GM19239 (cell line): ENCODE measurements around the gene CHD2.

Experiments used
- DNase-seq: peaks from one replicate; pipeline ENCODE4 v3.0.0; 2011; ENCODE audit warnings: low spot score; ENCODE audit not compliant: insufficient read length
- FAIRE-seq: peaks from 2 replicates; lab custom pipeline; 2011; peaks lifted over from hg19 to GRCh38; lab: Jason Lieb, UNC

CHD2 gene

GRCh38 chr15:92952458-92952850 lies 52.3 kb downstream of the CHD2 start:
- FAIRE-seq = no peak
- DNase-seq = no peak

- DNase-seq (no peak), FAIRE-seq (no peak)
Measured at GRCh38 chr15:92953566-92953965, 53.4 kb downstream of the CHD2 start.

GRCh38 chr15:92954002-92954401 lies 53.9 kb downstream of the CHD2 start:
- FAIRE-seq (no peak), DNase-seq (no peak)

- FAIRE-seq = no peak
Measured at GRCh38 chr15:92954578-92954977, 54.5 kb downstream of the CHD2 start.

GRCh38 chr15:92955706-92956105 lies 55.6 kb downstream of the CHD2 start:
- DNase-seq (no peak), FAIRE-seq (no peak)

More at GRCh38 chr15:92954578-92954977, 54.5 kb downstream of the CHD2 start:
- DNase-seq = no peak

- DNase-seq = no peak
- no peak for FAIRE-seq
Measured at GRCh38 chr15:92958105-92958504, 58.0 kb downstream of the CHD2 start.

GRCh38 chr15:92959219-92959618 lies 59.1 kb downstream of the CHD2 start:
- DNase-seq = no peak
- no peak for FAIRE-seq

GRCh38 chr15:92960996-92961681 lies 61.0 kb downstream of the CHD2 start:
- DNase-seq (no peak), FAIRE-seq (no peak)

GRCh38 chr15:92962914-92963313 lies 62.8 kb downstream of the CHD2 start:
- DNase-seq (no peak), FAIRE-seq (no peak)

- DNase-seq = no peak
Measured at GRCh38 chr15:92963794-92964193, 63.7 kb downstream of the CHD2 start.

GRCh38 chr15:92968926-92969651 lies 69.0 kb downstream of the CHD2 start:
- DNase-seq = no peak
- FAIRE-seq = no peak

More at GRCh38 chr15:92963794-92964193, 63.7 kb downstream of the CHD2 start:
- peak; percentile 35 for FAIRE-seq

- FAIRE-seq (no peak), DNase-seq (no peak)
Measured at GRCh38 chr15:92970656-92971055, 70.5 kb downstream of the CHD2 start.

- no peak for DNase-seq
- no peak for FAIRE-seq
Measured at GRCh38 chr15:92971081-92971480, 71.0 kb downstream of the CHD2 start.

- no peak for FAIRE-seq
Measured at GRCh38 chr15:92971713-92972112, 71.6 kb downstream of the CHD2 start.

GRCh38 chr15:92974183-92974915 lies 74.2 kb downstream of the CHD2 start:
- DNase-seq (no peak), FAIRE-seq (no peak)

More at GRCh38 chr15:92971713-92972112, 71.6 kb downstream of the CHD2 start:
- DNase-seq = no peak

GRCh38 chr15:92979011-92979701 lies 79.0 kb downstream of the CHD2 start:
- FAIRE-seq (no peak), DNase-seq (no peak)

- no peak for DNase-seq
- no peak for FAIRE-seq
Measured at GRCh38 chr15:92981333-92981732, 81.2 kb downstream of the CHD2 start.

GRCh38 chr15:92984161-92984560 lies 84.0 kb downstream of the CHD2 start:
- no peak for DNase-seq
- FAIRE-seq = no peak

- FAIRE-seq (peak; percentile 21), DNase-seq (no peak)
Measured at GRCh38 chr15:92989470-92989869, 89.3 kb downstream of the CHD2 start.

GRCh38 chr15:92990031-92990430 lies 89.9 kb downstream of the CHD2 start:
- DNase-seq (no peak), FAIRE-seq (peak; percentile 8)
